SU-DHL-6 (cell line): Measurements from ENCODE around the gene BAK1.

Experiments
- CTCF ChIP-seq: fragments of 200-600 bp; sonication (generic); IDR thresholded peaks from one replicate; pipeline ENCODE4 v1.5.1; 2017; ENCODE audit warnings: antibody characterized with exemption, mild to moderate bottlenecking, low read length, moderate library complexity; ENCODE audit not compliant: insufficient read depth, poor library complexity, severe bottlenecking
- EZH2phosphoT487 ChIP-seq: fragments of 200-600 bp; sonication (generic), shearing (Covaris generic); conservative IDR thresholded peaks from 2 replicates; pipeline ENCODE4 v1.6.1; 2018; ENCODE audit warnings: mild to moderate bottlenecking, antibody characterized with exemption, low read length, moderate library complexity, mixed read lengths

- TF ChIP-seq CTCF: no peak
- TF ChIP-seq EZH2phosphoT487: no peak
These were observed 28.9 kb upstream of the BAK1 start for GRCh38 chr6:33609019-33609418.
